Smooth muscle cell (in vitro differentiated cells): Measurements from ENCODE around the gene LARP4B. TPM values are rescaled to one million over a fixed set of nuclear protein-coding genes. Genes with fewer than 3 reads are reported as not detected.

Source experiments
- DNase-seq: peaks from one replicate; lab custom pipeline; 2025; ENCODE audit not compliant: unreplicated experiment; lab: John Stamatoyannopoulos, UW
- H2AFZ ChIP-seq: fragments of 200-600 bp; sonication (generic); 2 replicates; pipeline ENCODE4 v1.6.0; 2016; ENCODE audit warnings: antibody characterized with exemption, low read depth, mild to moderate bottlenecking
- H3F3A ChIP-seq: fragments of 200-600 bp; sonication (generic); 2 replicates; pipeline ENCODE4 v1.6.0; 2017; ENCODE audit warnings: antibody characterized with exemption, low read depth
- H3K27ac ChIP-seq: fragments of 200-600 bp; sonication (generic); 2 replicates; pipeline ENCODE4 v1.5.1; 2016; ENCODE audit warnings: low read depth, mild to moderate bottlenecking
- H3K27me3 ChIP-seq: fragments of 200-600 bp; sonication (generic); 2 replicates; pipeline ENCODE4 v1.6.1; 2016; ENCODE audit warnings: low read depth, mild to moderate bottlenecking
- H3K36me3 ChIP-seq: fragments of 200-600 bp; sonication (generic); 2 replicates; pipeline ENCODE4 v1.5.1; 2016; ENCODE audit warnings: low read depth
- H3K4me1 ChIP-seq: fragments of 200-600 bp; sonication (generic); 2 replicates; pipeline ENCODE4 v1.5.1; 2016; ENCODE audit warnings: low read depth
- H3K4me2 ChIP-seq: fragments of 200-600 bp; sonication (generic); 2 replicates; pipeline ENCODE4 v1.6.0; 2016; ENCODE audit warnings: mild to moderate bottlenecking
- H3K4me3 ChIP-seq: fragments of 200-600 bp; sonication (generic); 2 replicates; pipeline ENCODE4 v1.5.1; 2016; ENCODE audit warnings: mild to moderate bottlenecking
- H3K79me2 ChIP-seq: fragments of 200-600 bp; sonication (generic); 2 replicates; pipeline ENCODE4 v1.6.0; 2016; ENCODE audit warnings: low read depth, mild to moderate bottlenecking
- H3K9ac ChIP-seq: fragments of 200-600 bp; sonication (generic); 2 replicates; pipeline ENCODE4 v1.6.0; 2016; ENCODE audit warnings: low read depth
- H3K9me3 ChIP-seq: fragments of 200-600 bp; sonication (generic); replicated peaks from 2 replicates; pipeline ENCODE4 v1.5.1; 2016; ENCODE audit warnings: low read depth
- H4K20me1 ChIP-seq: fragments of 200-600 bp; sonication (generic); 2 replicates; pipeline ENCODE4 v1.6.0; 2016; ENCODE audit warnings: low read depth
- whole genome bisulfite sequencing: methylation state at CpG from one replicate; pipeline ENCODE4 v1.1.7; 2016; ENCODE audit warnings: low lambda C conversion rate; 5-methylcytosine and 5-hydroxymethylcytosine counted together
- polyA plus RNA-seq: library from polyadenylated mRNA; unstranded; fragments of >200 nt; fragmentation: Nextera tagmentation; extraction: Ambion mirVana; gene quantifications from 2 replicates; pipeline ENCODE4 v1.2.1, GENCODE V29; 2016
- total RNA-seq: library from RNA; depleted of rRNA; stranded (reverse); fragments of >200 nt; gene quantifications from 2 replicates; pipeline ENCODE4 v1.2.3, GENCODE V29; 2014
- TF ChIP-seq, protein P1 (sequence below): fragments of 200-600 bp; sonication (generic); IDR thresholded peaks from 2 replicates; pipeline ENCODE4 v1.5.1; 2017; ENCODE audit warnings: borderline replicate concordance, mild to moderate bottlenecking, antibody characterized with exemption; ENCODE audit not compliant: insufficient read depth, poor library complexity, severe bottlenecking

LARP4B gene
- total and polyA plus RNA-seq, 2 experiments from 2014 or later, result 16.7 to 24.9 TPM

DNA sequence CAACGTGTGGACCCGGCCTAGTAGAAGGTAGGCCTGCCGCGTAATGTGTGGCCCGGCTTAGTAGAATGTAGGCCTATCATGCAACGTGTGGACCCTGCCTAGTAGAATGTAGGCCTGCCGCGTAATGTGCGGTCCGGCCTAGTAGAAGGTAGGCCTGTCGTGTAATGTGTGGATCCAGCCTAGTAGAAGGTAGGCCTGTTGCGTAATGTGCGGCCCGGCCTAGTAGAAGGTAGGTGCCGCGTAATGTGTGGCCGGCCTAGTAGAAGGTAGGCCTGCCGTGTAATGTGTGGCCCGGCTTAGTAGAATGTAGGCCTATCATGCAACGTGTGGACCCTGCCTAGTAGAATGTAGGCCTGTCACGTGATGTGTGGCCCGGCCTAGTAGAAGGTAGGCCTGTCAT is 44.8 kb upstream of the LARP4B start:
- no peaks in the 10 kb centered on the region for H3K4me1 ChIP-seq
- no peak overlapping the region for H2AFZ ChIP-seq
- no peaks in the 10 kb centered on the region for H3K27me3 ChIP-seq
- DNase-seq, result no peak
- 96% methylated on average over 22 of the region's 22 CpGs for WGBS
- no peaks in the 10 kb centered on the region for H3K36me3 ChIP-seq
- H3K27ac ChIP-seq, result no peak overlapping the region
- H3K9ac ChIP-seq, result no peak overlapping the region
- no peaks in the 10 kb centered on the region for H3K9me3 ChIP-seq
- TF ChIP-seq, protein P1, sequence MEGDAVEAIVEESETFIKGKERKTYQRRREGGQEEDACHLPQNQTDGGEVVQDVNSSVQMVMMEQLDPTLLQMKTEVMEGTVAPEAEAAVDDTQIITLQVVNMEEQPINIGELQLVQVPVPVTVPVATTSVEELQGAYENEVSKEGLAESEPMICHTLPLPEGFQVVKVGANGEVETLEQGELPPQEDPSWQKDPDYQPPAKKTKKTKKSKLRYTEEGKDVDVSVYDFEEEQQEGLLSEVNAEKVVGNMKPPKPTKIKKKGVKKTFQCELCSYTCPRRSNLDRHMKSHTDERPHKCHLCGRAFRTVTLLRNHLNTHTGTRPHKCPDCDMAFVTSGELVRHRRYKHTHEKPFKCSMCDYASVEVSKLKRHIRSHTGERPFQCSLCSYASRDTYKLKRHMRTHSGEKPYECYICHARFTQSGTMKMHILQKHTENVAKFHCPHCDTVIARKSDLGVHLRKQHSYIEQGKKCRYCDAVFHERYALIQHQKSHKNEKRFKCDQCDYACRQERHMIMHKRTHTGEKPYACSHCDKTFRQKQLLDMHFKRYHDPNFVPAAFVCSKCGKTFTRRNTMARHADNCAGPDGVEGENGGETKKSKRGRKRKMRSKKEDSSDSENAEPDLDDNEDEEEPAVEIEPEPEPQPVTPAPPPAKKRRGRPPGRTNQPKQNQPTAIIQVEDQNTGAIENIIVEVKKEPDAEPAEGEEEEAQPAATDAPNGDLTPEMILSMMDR, result no peak
- H4K20me1 ChIP-seq, result no peaks in the 10 kb centered on the region
- H3K79me2 ChIP-seq, result no peaks in the 10 kb centered on the region
- no peak overlapping the region for H3K4me3 ChIP-seq
- no peaks in the 10 kb centered on the region for H3F3A ChIP-seq
- no peak overlapping the region for H3K4me2 ChIP-seq

GRCh38 chr10:974785-975074 is 43.2 kb upstream of the LARP4B start:
- no peak overlapping the region for H3K27ac ChIP-seq
- TF ChIP-seq, protein P1, result no peak

GRCh38 chr10:974038-974784 is 42.7 kb upstream of the LARP4B start:
- no peak for DNase-seq
- no peaks in the 10 kb centered on the region for H3K27me3 ChIP-seq
- 87% methylated on average over 20 of the region's 20 CpGs for WGBS
- H4K20me1 ChIP-seq, result no peaks in the 10 kb centered on the region
- H3F3A ChIP-seq, result no peaks in the 10 kb centered on the region
- no peak overlapping the region for H3K27ac ChIP-seq
- H3K9me3 ChIP-seq, result no peaks in the 10 kb centered on the region
- no peak overlapping the region for H3K9ac ChIP-seq
- H3K36me3 ChIP-seq, result no peaks in the 10 kb centered on the region
- H2AFZ ChIP-seq, result no peak overlapping the region
- no peak overlapping the region for H3K4me2 ChIP-seq
- TF ChIP-seq, protein P1, result no peak
- H3K79me2 ChIP-seq, result no peaks in the 10 kb centered on the region
- H3K4me1 ChIP-seq, result no peaks in the 10 kb centered on the region
- H3K4me3 ChIP-seq, result no peak overlapping the region

More at GRCh38 chr10:974785-975074, 43.2 kb upstream of the LARP4B start:
- no peaks in the 10 kb centered on the region for H3K4me1 ChIP-seq
- no peak overlapping the region for H2AFZ ChIP-seq
- H3K79me2 ChIP-seq, result no peaks in the 10 kb centered on the region
- WGBS, result 99% methylated on average over 5 of the region's 5 CpGs
- H4K20me1 ChIP-seq, result no peaks in the 10 kb centered on the region
- no peaks in the 10 kb centered on the region for H3K27me3 ChIP-seq
- no peaks in the 10 kb centered on the region for H3K36me3 ChIP-seq
- H3F3A ChIP-seq, result no peaks in the 10 kb centered on the region
- H3K9ac ChIP-seq, result no peak overlapping the region
- no peaks in the 10 kb centered on the region for H3K9me3 ChIP-seq
- no peak overlapping the region for H3K4me2 ChIP-seq
- no peak for DNase-seq
- no peak overlapping the region for H3K4me3 ChIP-seq

- H4K20me1 ChIP-seq, result no peaks in the 10 kb centered on the region
- no peaks in the 10 kb centered on the region for H3K79me2 ChIP-seq
- no peak overlapping the region for H3K4me3 ChIP-seq
- no peaks in the 10 kb centered on the region for H3K9me3 ChIP-seq
- H3K4me1 ChIP-seq, result no peaks in the 10 kb centered on the region
- no peaks in the 10 kb centered on the region for H3K36me3 ChIP-seq
- H3K4me2 ChIP-seq, result no peak overlapping the region
- 91% methylated on average over 8 of the region's 8 CpGs for WGBS
- TF ChIP-seq, protein P1, result no peak
- no peaks in the 10 kb centered on the region for H3F3A ChIP-seq
- no peak overlapping the region for H3K27ac ChIP-seq
- no peak overlapping the region for H2AFZ ChIP-seq
- H3K9ac ChIP-seq, result no peak overlapping the region
- no peak for DNase-seq
- no peaks in the 10 kb centered on the region for H3K27me3 ChIP-seq
These were observed 41.3 kb upstream of the LARP4B start for GRCh38 chr10:972763-973162.
